Upper lobe of left lung (tissue), 4 donors: ENCODE results near the gene LTBP1.

Experiments
- EP300 ChIP-seq, 4 donors: sonication (generic); formaldehyde crosslinking; IDR thresholded peaks; one replicate each; pipeline ENCODE4 v1.5.1; 2017; ENCODE audit warnings: antibody characterized with exemption in 4 of 4, control low read depth in 2 of 4
- POLR2A ChIP-seq, 4 donors: fragments of 450-650 bp; IDR thresholded peaks; one replicate each; pipeline ENCODE4 v1.5.1; 2016 to 2017; ENCODE audit warnings: antibody characterized with exemption in 4 of 4, mild to moderate bottlenecking in 2 of 4

GRCh38 chr2:33230842-33231241, 284.1 kb downstream of the LTBP1 start:
- TF ChIP-seq EP300 (IDR thresholded peaks at IDR 0.05) (no peak), POLR2A (IDR thresholded peaks at IDR 0.05) (no peak)
